BE2C (cell line): ENCODE results near the gene RNF4.

ENCODE experiments used
- DNase-seq: peaks from one replicate; pipeline ENCODE4 v3.0.0-alpha.2; 2020
- H3K27me3 ChIP-seq: fragments of 250-450 bp; sonication (Bioruptor Pico); 2 replicates; pipeline ENCODE4 v1.5.1; 2020; ENCODE audit warnings: mild to moderate bottlenecking
- H3K36me3 ChIP-seq: fragments of 250-450 bp; sonication (Bioruptor Pico); 2 replicates; pipeline ENCODE4 v1.5.1; 2020; ENCODE audit warnings: mild to moderate bottlenecking
- H3K4me1 ChIP-seq: fragments of 250-450 bp; sonication (Bioruptor Pico); 2 replicates; pipeline ENCODE4 v1.5.1; 2020
- H3K4me3 ChIP-seq: 2 replicates; pipeline ENCODE4 v1.5.1; 2011; ENCODE audit warnings: low read depth, low read length
- H3K9me3 ChIP-seq: fragments of 250-450 bp; sonication (Bioruptor Pico); 2 replicates; pipeline ENCODE4 v1.5.1; 2020
- CTCF ChIP-seq: IDR thresholded peaks from 2 replicates; pipeline ENCODE4 v1.5.1; 2012; ENCODE audit warnings: mild to moderate bottlenecking, low read depth, low read length

Gene RNF4

DNA sequence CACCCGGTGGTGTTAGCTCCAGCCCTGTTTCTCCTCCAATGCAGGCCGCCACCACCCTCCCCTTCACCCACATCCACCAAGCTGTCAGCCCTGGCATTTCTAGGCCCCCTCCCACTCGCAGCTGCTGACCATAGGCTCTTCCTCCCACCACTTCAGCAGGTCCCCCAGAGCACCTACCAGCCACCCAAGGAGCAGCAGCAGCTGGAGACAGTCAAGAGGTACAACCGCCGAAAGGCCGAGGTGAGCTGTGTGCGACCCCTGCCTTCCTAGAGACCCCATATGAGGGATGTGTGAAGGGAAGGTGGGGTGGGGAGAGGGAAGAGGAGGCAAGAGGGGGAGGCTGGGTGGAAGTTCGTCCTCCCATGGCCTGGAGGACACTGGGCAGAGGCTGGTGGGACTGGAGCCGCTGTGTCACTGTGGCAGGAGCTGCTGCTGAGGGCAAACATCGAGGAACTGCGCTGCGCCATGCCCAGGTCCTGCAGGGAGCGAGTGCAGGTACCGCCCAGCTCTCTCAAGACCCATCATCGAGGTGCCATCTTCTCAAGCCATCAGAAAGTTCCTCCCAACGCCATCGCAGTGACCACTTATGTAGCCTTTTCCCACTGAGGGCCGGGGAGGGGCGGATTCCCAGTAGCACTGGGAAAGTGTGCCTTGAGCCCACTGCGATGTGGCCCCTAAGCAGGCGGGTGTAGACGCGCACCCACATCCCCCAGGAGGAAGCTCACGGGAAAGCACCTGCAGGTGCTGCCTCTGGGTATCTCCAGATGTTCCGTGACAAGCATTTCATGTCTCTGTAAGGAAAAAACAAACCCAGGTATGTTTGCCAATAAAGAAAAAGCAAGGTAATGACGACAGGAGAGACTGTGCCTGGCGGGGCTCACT is 19.2 kb upstream of the RNF4 start:
- Histone ChIP-seq H3K9me3 (no peaks in the 10 kb centered on the region), H3K36me3 (no peaks in the 10 kb centered on the region), H3K4me3 (no peak overlapping the region), H3K4me1 (no peaks in the 10 kb centered on the region), H3K27me3 (no peaks in the 10 kb centered on the region)
- no peak for DNase-seq
- no peak for TF ChIP-seq CTCF

- Histone ChIP-seq H3K4me1 (no peaks in the 10 kb centered on the region), H3K4me3 (no peak overlapping the region), H3K9me3 (no peaks in the 10 kb centered on the region), H3K27me3 (no peaks in the 10 kb centered on the region), H3K36me3 (no peaks in the 10 kb centered on the region)
- no peak for DNase-seq
- TF ChIP-seq CTCF: no peak
Measured at GRCh38 chr4:2450394-2451035, 18.4 kb upstream of the RNF4 start.

DNA sequence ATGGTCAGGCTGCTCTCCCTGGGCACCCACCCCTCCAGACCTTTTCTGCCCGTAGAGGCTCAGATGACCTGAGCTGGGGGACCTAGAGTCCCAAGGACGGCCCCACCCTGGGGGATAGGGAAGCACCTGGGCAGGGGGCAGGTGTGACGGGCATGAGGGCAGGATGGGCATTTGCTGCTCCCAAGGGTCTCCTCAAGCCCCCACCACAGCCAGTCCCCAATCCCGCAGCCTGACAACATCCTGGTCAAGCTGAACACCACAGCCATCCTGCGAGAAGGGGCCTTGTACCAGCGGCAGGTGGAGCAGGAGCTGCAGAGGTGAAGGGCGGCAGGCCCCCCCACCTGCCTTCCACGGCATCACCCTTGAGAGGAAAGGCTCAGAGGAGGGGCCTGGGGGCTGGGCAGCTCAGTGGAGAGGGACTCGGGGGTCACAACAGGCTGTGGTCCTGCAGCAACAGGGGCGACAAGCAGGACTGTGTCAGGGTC is 17.8 kb upstream of the RNF4 start:
- Histone ChIP-seq H3K9me3 (no peaks in the 10 kb centered on the region), H3K4me3 (no peak overlapping the region), H3K4me1 (no peaks in the 10 kb centered on the region), H3K36me3 (no peaks in the 10 kb centered on the region), H3K27me3 (no peaks in the 10 kb centered on the region)
- no peak for TF ChIP-seq CTCF
- no peak for DNase-seq

GRCh38 chr4:2451821-2452785 is 16.8 kb upstream of the RNF4 start:
- H3K4me3 ChIP-seq: no peak overlapping the region
- no peaks in the 10 kb centered on the region for H3K36me3 ChIP-seq
- H3K9me3 ChIP-seq: no peaks in the 10 kb centered on the region
- no peaks in the 10 kb centered on the region for H3K27me3 ChIP-seq
- DNase-seq: no peak
- no peak for TF ChIP-seq CTCF
- no peaks in the 10 kb centered on the region for H3K4me1 ChIP-seq

DNA sequence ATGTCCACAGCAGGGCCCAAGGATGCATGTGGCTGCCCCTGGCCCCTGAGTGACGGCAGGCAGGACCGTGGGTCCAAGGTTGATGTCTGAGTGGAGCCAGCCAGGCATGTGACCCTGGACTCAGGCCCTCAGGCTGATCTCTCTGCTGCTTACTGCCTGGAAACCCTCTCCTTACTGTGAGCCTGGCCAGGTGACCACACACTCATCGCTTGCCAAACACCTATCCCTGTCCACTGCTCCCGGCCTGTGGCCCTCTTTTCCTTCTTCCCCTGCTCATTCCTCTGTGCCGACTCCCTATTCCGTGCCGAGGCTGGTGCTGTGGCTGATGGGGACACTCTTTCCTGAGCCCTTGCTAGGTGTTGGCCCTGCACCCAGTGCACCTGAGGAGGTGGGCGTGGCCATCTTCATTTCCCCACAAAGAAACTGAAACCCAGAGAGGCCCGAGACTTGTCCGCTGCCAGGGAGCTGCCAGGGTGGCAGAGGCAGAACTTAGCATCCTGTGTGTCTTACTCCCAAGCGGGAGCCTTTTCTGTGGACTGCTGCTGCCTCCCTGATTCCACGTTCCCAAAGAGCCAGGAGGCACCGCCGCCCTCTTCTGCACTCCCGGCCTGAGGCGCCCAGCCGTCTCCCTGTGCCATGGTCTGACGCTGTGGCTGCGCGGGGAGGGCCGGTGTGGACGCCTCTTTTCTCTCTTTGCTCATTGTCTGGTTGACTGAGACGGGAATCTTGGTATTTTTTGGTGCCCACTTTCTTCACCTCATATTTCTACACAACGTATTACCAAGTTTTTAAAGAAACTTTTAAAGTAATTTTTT is 11.2 kb upstream of the RNF4 start:
- Histone ChIP-seq H3K4me1 (peaks cover 4% of the 10 kb centered on the region; the same call in 1 of the 2 replicates), H3K9me3 (no peaks in the 10 kb centered on the region; the same call in 1 of the 2 replicates), H3K36me3 (no peaks in the 10 kb centered on the region), H3K27me3 (no peaks in the 10 kb centered on the region), H3K4me3 (no peak overlapping the region)
- TF ChIP-seq CTCF: no peak
- no peak for DNase-seq
